B cell (primary cell): ENCODE results near the gene TREH. TPM values are rescaled to one million over a fixed set of nuclear protein-coding genes. Genes with fewer than 3 reads are reported as not detected.

ENCODE experiments used
- ATAC-seq: fragments of 200-7000 bp; cut with Tn5 transposase; one replicate; pipeline ENCODE4 v1.10.0; 2021; ENCODE audit warnings: low read depth, mild to moderate bottlenecking, moderate number of reproducible peaks, moderate library complexity
- CTCF ChIA-PET: fragments of 350-600 bp; sonication (Branson Sonifier 250); formaldehyde crosslinking; loops from one replicate; lab custom pipeline; 2021; ENCODE audit warnings: antibody characterized with exemption, inconsistent platforms; lab: Charles Lee
- POLR2A ChIA-PET: fragments of 350-600 bp; sonication (Branson Sonifier 250); formaldehyde crosslinking; loops from one replicate; lab custom pipeline; 2021; ENCODE audit warnings: antibody characterized with exemption; lab: Charles Lee
- DNase-seq: peaks from one replicate; pipeline ENCODE4 v3.0.0; 2013
- H2AFZ ChIP-seq: 2 replicates; pipeline ENCODE4 v1.6.1; 2012; ENCODE audit warnings: mild to moderate bottlenecking, low read depth, low read length; ENCODE audit not compliant: insufficient read depth, poor library complexity, severe bottlenecking
- H3K27ac ChIP-seq, 2 donors: 1 replicate in 1 of 2; 2 replicates in 1 of 2; pipeline ENCODE4 v1.5.1; 2012 to 2013; ENCODE audit warnings: low read length in 2 of 2, mild to moderate bottlenecking in 2 of 2, moderate library complexity in 1 of 2
- H3K27me3 ChIP-seq, 4 experiments: fragments of 200-600 bp in 1 of 4; sonication (generic) in 1 of 4; replicated peaks in 1 of 4; 1 replicate in 2 of 4; 2 replicates in 2 of 4; pipeline versions ENCODE4 v1.6.1 to v1.7.0; 2013 to 2016; ENCODE audit warnings: low read length in 3 of 4, mild to moderate bottlenecking in 2 of 4, mixed read lengths in 1 of 4, moderate library complexity in 1 of 4; ENCODE audit not compliant: insufficient read depth in 4 of 4, control insufficient read depth in 3 of 4; ENCODE audit errors: control extremely low read depth in 1 of 4
- H3K36me3 ChIP-seq, 2 experiments: replicated peaks in 1 of 2; 1 replicate in 1 of 2; 2 replicates in 1 of 2; pipeline versions ENCODE4 v1.6.1 to v1.7.1; 2013; ENCODE audit warnings: low read length in 1 of 2; ENCODE audit not compliant: insufficient read depth in 2 of 2, control insufficient read depth in 1 of 2; ENCODE audit errors: control extremely low read depth in 1 of 2, extremely low read depth in 1 of 2
- H3K4me1 ChIP-seq, 2 donors: fragments of 200-600 bp in 1 of 2; sonication (generic) in 1 of 2; 1 replicate in 1 of 2; 2 replicates in 1 of 2; pipeline versions ENCODE4 v1.5.1 to v1.6.1; 2013 to 2017; ENCODE audit warnings: low read length in 2 of 2; ENCODE audit not compliant: control insufficient read depth in 2 of 2, insufficient read depth in 2 of 2
- H3K4me2 ChIP-seq: replicated peaks from 2 replicates; pipeline ENCODE3; 2012; ENCODE audit warnings: mild to moderate bottlenecking, low read depth, low read length; ENCODE audit not compliant: poor library complexity, severe bottlenecking
- H3K4me3 ChIP-seq, 5 experiments: fragments of 200-600 bp in 1 of 5; sonication (generic) in 1 of 5; 1 replicate in 3 of 5; 2 replicates in 2 of 5; pipeline versions ENCODE4 v1.5.1 to v1.7.0; 2011 to 2016; ENCODE audit warnings: low read length in 4 of 5, mild to moderate bottlenecking in 4 of 5, low read depth in 2 of 5, control low read depth in 1 of 5, moderate library complexity in 1 of 5; ENCODE audit not compliant: insufficient read depth in 1 of 5; ENCODE audit errors: control extremely low read depth in 1 of 5, extremely low read depth in 1 of 5
- H3K79me2 ChIP-seq: fragments of 200-600 bp; sonication (generic); one replicate; pipeline ENCODE4 v1.6.0; 2016; ENCODE audit warnings: low read length; ENCODE audit not compliant: control insufficient read depth, insufficient read depth
- H3K9ac ChIP-seq: fragments of 200-600 bp; sonication (generic); 2 replicates; pipeline ENCODE4 v1.6.1; 2017; ENCODE audit warnings: mild to moderate bottlenecking, low read length, moderate library complexity
- H3K9me3 ChIP-seq, 3 donors: one replicate each; pipeline versions ENCODE4 v1.6.1 to v1.7.1; 2013; ENCODE audit warnings: low read length in 2 of 3; ENCODE audit not compliant: control insufficient read depth in 2 of 3, insufficient read depth in 1 of 3; ENCODE audit errors: control extremely low read depth in 1 of 3
- H4K20me1 ChIP-seq: 2 replicates; pipeline ENCODE4 v1.6.0; 2012; ENCODE audit warnings: mild to moderate bottlenecking, low read length; ENCODE audit not compliant: insufficient read depth, control insufficient read depth, poor library complexity, severe bottlenecking
- H3K27ac Mint-ChIP-seq: one replicate; pipeline ENCODE4 v1.8.0; 2021; ENCODE audit warnings: mixed read lengths
- H3K27me3 Mint-ChIP-seq: one replicate; pipeline ENCODE4 v1.8.0; 2021; ENCODE audit warnings: mixed read lengths
- H3K4me1 Mint-ChIP-seq: one replicate; pipeline ENCODE4 v1.8.0; 2021; ENCODE audit warnings: mixed read lengths
- H3K4me3 Mint-ChIP-seq: one replicate; pipeline ENCODE4 v1.8.0; 2021; ENCODE audit warnings: mixed read lengths
- H3K9me3 Mint-ChIP-seq: one replicate; pipeline ENCODE4 v1.8.0; 2022; ENCODE audit warnings: mixed read lengths; ENCODE audit not compliant: insufficient read depth
- CTCF ChIP-seq: fragments of 200-600 bp; IDR thresholded peaks from one replicate; pipeline ENCODE4 v1.8.0; 2022; ENCODE audit warnings: antibody characterized with exemption, mild to moderate bottlenecking
- EZH2 ChIP-seq: IDR thresholded peaks from 2 replicates; pipeline ENCODE4 v1.6.1; 2012; ENCODE audit warnings: borderline replicate concordance, low read depth, mild to moderate bottlenecking, moderate library complexity, low read length; ENCODE audit not compliant: insufficient read depth, poor library complexity, severe bottlenecking
- WGBS: methylation state at CpG from one replicate; pipeline ENCODE4 v1.1.5; 2013; ENCODE audit warnings: missing lambda C conversion rate; ENCODE audit not compliant: insufficient coverage; 5-methylcytosine and 5-hydroxymethylcytosine counted together
- intact Hi-C: fragments of 100-400 bp; cut with micrococcal nuclease; formaldehyde crosslinking; loops from one replicate; pipeline ENCODE4 v1.10.0; 2022
- polyA plus RNA-seq: library from polyadenylated mRNA; depleted of rRNA; stranded (reverse); fragments of >200 nt; gene quantifications from 2 replicates; pipeline ENCODE4 v1.2.3, GENCODE V29; 2012
- total RNA-seq, 2 donors: library from RNA; stranded (reverse); fragments of 120-200 nt in 1 of 2; gene quantifications; 1 replicate in 1 of 2; 2 replicates in 1 of 2; pipeline versions ENCODE4 v1.2.3 to v1.2.4, GENCODE V29; 2013 to 2022

TREH gene
- total and polyA plus RNA-seq, 2 donors (not counting 1 experiment from before 2014, with no cell fraction given): not detected

- ATAC-seq (no peak), DNase-seq (no peak)
- no peak overlapping the region for H3K4me3 ChIP-seq
- peaks cover 0 to 25% (median 11%) of the 10 kb centered on the region in 4 experiments for H3K27me3 ChIP-seq
- 91% methylated on average over 5 of the region's 6 CpGs for WGBS
- Mint-ChIP-seq H3K27ac (no peak overlapping the region), H3K4me3 (no peak overlapping the region), H3K27me3 (peaks cover 19% of the 10 kb centered on the region), H3K9me3 (no peaks in the 10 kb centered on the region), H3K4me1 (peaks cover 12% of the 10 kb centered on the region)
- intact Hi-C loops: no loop called here
- H3K9ac ChIP-seq: no peak overlapping the region
- H3K79me2 ChIP-seq: no peaks in the 10 kb centered on the region
- no peaks in the 10 kb centered on the region for H3K36me3 ChIP-seq
- peaks cover 8 to 12% of the 10 kb centered on the region in 2 donors for H3K4me1 ChIP-seq
- H3K27ac ChIP-seq: no peak overlapping the region
- ChIA-PET CTCF (no interaction called here), POLR2A (no interaction called here)
- no peak overlapping the region for H2AFZ ChIP-seq
- TF ChIP-seq CTCF (no peak), EZH2 (no peak)
- no peak overlapping the region for H3K4me2 ChIP-seq
- H3K9me3 ChIP-seq: no peaks in the 10 kb centered on the region
- no peaks in the 10 kb centered on the region for H4K20me1 ChIP-seq
Observed at GRCh38 chr11:118625036-118625690, 54.3 kb downstream of the TREH start.

- no peak for DNase-seq
- WGBS: 72% methylated on average over 4 of the region's 4 CpGs
- no peaks in the 10 kb centered on the region for H3K9me3 Mint-ChIP-seq
- peaks cover 14% of the 10 kb centered on the region for H3K4me1 Mint-ChIP-seq
- Histone ChIP-seq H3K9me3 (no peaks in the 10 kb centered on the region), H4K20me1 (no peaks in the 10 kb centered on the region), H3K79me2 (no peaks in the 10 kb centered on the region), H3K9ac (no peak overlapping the region), H3K4me2 (no peak overlapping the region), H3K27ac (no peak overlapping the region), H3K27me3 (peaks cover 0 to 25% (median 12%) of the 10 kb centered on the region in 4 experiments), H3K4me3 (no peak overlapping the region), H3K4me1 (peaks cover 8 to 12% of the 10 kb centered on the region in 2 donors), H2AFZ (no peak overlapping the region), H3K36me3 (no peaks in the 10 kb centered on the region)
- H3K27me3 Mint-ChIP-seq: peaks cover 33% of the 10 kb centered on the region
- ATAC-seq: no peak
- no peak overlapping the region for H3K27ac Mint-ChIP-seq
- TF ChIP-seq CTCF (no peak), EZH2 (no peak)
- no peak overlapping the region for H3K4me3 Mint-ChIP-seq
- intact Hi-C loops: no loop called here
- POLR2A ChIA-PET: interaction anchor here (0.6 to 1.0 kb wide), 2 partner anchors 10 to 312 kb away, joined by 3 read pairs; no protein-coding TSS in a partner anchor
- CTCF ChIA-PET: interaction anchor here (1.2 kb wide), 1 partner anchor 11 kb away, joined by 5 read pairs; no protein-coding TSS in a partner anchor
Observed at GRCh38 chr11:118623269-118623655, 56.2 kb downstream of the TREH start.
